ENCODE measurements around the gene SIK2.

SIK2 gene

DNA sequence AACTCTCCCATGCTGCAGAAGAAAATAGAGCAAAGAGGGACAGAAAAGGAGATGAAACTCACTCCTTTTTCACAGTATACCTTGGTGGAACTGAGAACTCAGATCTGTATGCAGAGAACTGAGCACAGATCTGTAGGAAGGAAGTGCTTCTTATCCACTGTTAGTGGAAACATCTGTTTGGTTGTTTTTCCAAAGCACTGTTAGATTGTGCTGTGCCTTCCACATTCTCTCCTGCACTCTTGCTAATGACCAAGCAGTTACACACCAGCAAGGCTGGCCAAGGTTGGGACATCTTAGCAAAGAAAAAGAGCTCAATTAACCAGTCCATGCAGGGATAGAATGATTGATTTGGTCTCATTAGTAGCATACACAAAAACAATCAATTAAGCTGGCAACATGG lies 20.1 kb upstream of the SIK2 start:
- no peak for DNase-seq (ENCODE audit: low read depth, low spot score)

DNA sequence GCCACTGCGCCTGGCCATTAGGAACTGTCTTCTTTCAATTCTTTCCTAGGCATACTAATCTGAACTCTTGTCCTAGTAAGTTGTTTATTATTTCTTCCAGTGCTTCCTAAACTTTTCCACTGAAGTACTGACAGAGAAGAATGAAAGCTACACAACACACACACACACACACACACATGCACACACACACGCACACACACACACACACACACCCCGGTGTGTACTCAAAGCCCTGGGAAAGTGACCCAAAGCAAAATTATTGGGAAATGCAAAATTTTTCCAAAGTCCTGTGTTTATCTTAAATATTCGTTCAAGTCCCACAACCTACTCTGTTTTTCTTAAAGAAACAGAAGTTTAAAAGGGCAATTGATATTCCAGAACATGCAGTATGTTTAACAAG lies 19.4 kb upstream of the SIK2 start:
- no peak for DNase-seq (ENCODE audit: low read depth, low spot score)

DNA sequence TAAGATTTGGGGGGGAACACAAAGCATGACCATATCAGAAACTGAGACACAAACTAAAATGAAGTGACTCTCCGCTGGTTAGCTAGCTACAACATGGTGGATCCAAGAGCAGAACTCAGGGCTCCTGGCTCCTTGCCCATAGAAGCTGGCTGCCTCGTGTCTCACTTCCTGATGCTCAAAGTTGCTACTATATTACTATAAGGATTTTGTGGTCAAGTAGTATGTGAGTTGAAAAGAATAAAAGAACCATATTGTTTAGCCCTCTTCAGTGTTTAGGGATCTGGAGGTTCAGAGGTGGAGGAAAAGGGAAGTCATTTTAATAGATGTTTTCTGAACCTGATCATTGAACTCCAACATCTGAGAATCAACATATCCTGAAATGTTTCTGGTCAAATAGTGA lies 16.9 kb upstream of the SIK2 start:
- no peak for DNase-seq (ENCODE audit: low read depth, low spot score)

DNA sequence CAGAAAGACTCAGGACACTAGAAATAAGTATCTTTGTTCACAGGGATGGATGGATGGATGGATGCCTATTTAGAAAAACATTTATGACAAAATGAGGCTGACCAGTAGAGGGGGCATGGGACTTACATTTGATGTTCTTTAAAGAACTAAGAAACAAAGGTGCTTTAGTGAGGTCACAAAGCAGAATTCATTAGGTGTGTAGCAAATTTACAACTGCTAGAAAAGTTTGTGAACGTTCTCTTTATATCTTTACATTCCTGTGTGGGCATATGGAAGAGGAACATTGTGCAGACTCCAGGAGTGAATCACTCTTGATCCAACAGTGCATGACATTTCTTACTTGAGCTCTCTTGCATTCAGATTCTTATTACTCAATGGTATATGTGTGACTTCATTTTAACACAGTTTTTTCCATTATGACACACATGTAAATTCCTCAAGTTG lies 15.8 kb upstream of the SIK2 start:
- no peak for DNase-seq (ENCODE audit: low read depth, low spot score)

DNA sequence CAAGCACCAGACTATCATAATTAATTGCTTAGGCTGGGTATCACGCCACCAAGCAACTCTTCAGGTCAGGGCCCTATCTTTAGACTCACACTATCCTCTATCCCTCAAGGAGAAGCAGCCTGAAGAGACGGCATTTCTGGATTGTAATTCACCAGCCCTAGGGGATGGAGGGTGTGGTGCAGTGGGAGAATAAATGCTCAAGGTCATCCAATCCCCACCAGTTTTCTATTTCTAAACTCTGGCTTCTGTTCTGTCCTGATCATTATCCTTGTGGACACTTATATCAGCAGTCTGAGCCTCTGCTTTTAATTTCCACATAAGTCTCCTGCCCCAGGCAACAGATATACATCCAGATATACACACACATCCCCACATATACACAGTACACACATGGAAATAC lies 13.1 kb upstream of the SIK2 start:
- no peak for DNase-seq (ENCODE audit: low read depth, low spot score)

DNA sequence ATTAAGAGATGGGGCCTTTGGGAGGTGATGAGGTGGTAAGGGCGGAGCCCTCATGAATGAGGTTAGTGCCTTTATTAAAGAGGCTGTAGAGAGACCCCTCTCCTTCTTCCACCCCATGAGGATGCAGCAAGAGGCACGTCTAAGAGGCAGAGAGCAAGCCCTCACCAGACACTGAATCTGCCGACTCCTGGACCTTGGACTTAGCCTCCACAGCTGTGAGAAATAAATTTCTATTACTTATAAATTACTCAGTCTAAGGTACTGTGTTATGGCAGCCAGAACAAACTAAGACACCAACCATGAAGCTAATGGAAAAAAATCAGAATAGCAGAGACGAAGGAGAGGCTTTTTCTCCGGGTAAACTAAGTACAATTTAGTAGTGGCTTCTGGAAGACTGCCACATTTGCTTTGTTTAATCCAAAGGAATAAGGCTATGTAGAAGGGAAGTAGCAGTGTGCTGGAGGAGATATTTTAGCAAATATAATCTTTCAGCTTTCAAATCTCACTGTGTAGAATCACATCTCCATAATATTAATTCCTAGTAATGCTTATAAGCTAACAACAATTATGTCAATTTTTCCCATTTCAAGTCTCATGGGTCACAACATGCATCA lies 12.3 kb upstream of the SIK2 start:
- no peak for DNase-seq (ENCODE audit: low read depth, low spot score)

DNA sequence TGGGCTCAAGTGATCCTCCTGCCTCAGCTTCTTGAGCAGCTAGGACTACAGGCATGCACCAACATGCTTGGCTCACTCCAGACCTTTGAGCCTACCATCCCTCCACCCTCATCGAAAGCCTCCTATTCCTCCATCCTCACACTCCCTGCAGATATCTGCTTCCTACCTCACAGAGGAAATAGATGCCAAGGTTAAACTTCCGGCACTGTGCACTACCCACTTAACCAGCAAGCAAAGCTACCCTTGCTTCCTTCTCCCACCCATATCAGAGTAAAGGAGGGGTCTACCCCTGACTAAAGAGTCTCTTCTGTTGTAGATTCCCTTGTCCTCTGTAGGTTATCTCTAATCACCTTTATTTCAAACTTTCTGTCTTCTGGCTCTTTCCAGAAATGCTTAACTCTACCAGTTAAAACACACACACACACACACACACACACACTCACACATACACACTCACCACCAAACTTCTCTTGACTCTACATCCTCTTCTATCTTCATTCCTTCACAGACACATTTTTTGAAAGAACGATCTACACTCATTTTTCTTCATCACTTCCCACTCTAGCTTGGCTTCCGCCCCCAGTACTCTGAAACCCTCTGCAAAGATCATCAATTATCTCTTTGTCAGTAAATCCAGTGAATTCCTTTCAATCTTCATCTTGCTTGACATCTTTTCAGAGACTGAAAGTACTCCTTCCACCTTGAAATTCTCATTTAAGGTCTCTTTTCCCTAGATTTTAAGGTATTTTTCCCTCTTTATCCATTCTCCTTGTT lies 10.9 kb upstream of the SIK2 start:
- no peak for DNase-seq (ENCODE audit: low read depth, low spot score)

DNA sequence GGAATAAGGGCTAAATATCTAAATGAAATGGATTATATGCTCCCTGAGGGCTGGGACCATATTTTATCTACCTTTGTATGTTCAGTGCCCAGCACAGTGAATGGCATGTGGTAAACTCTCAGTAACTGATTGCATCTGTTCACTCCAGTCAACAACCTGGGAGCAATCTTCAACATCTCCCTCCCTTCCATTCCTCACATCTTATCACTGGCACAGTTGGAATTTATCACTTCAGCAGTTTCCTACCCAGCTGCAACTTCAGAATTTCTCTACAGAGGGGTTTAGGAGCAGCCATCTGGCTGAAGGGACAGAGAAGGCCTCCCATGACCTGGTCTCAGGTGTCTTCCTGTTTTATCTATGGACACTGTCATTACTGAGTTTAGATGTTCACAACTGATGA lies 9.8 kb upstream of the SIK2 start:
- DNase-seq (ENCODE audit: low read depth, low spot score), result no peak

DNA sequence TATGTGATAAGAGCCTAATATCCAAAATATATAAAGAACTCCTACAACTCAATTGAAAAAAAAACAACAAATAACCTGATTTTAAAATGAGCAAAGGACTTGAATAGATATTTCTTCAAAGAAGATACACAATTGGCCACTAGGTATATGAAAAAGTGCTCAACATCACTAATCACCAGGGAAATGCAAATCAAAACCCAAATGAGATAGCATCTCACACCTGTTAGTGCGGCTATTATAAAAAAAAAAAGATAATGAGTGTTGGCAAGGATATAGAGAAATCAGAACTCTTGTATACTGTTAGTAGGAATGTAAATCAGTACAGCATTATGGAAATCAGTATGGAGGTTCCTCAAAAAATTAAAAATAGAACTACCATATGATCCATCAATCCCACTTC lies 5.9 kb upstream of the SIK2 start:
- no peak for DNase-seq (ENCODE audit: low read depth, low spot score)

DNA sequence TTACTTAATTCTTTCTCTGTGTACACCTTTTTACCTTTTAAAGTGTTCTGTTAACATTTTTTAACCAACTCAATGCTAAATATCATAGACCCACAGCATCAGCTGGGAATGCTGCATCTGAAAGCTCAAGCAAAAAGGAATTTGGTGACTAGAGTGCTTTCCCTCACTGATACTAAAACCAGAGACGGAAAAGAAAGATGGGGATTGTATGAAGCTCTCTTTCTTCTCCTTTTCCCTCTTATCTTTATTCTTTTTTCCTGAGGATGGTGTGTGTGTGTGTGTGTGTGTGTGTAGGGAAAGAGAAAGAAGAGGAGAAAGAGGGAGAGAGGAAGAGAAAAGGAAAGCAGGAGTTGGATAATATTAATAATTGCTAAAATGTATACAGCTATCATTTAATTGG lies 4.1 kb upstream of the SIK2 start:
- no peak for DNase-seq (ENCODE audit: low read depth, low spot score)

DNA sequence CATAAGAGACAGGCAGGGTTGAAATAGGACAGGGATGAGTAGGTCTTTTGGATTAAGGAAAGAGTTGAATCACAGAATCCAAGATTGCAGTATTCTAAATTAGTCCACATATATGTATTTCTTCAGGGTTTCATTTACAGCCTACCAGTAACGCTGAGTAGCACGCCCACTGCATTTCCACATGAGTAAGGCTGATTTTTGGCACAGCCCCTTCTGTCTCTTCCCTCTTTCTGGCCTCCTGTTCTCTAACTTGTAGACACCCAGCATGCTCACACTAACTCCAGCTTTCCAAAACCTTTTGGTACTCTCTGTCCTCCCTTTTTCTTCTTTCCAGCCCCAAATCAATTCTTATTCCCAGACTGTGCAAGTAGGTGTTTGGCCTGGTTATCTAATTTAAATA lies 3.7 kb upstream of the SIK2 start:
- no peak for DNase-seq (ENCODE audit: low read depth, low spot score)

DNA sequence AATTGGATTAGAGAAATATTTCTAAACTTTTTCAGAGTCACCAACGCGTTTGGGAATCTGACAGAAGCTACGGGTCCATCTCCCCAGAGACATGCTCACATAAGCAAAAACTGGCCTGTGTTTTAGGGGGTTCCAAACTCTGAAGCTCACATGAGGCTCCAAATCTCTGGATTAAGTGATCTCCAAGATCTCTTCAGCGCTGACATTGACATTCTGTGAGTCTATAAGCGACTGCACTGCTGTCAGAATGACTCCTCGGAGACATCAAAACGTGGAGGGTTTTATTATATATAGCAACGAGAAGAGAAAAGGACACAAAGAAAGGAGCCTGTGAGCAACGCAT lies 642 bp upstream of the SIK2 start:
- DNase-seq (ENCODE audit: low read depth, low spot score), result no peak

DNA sequence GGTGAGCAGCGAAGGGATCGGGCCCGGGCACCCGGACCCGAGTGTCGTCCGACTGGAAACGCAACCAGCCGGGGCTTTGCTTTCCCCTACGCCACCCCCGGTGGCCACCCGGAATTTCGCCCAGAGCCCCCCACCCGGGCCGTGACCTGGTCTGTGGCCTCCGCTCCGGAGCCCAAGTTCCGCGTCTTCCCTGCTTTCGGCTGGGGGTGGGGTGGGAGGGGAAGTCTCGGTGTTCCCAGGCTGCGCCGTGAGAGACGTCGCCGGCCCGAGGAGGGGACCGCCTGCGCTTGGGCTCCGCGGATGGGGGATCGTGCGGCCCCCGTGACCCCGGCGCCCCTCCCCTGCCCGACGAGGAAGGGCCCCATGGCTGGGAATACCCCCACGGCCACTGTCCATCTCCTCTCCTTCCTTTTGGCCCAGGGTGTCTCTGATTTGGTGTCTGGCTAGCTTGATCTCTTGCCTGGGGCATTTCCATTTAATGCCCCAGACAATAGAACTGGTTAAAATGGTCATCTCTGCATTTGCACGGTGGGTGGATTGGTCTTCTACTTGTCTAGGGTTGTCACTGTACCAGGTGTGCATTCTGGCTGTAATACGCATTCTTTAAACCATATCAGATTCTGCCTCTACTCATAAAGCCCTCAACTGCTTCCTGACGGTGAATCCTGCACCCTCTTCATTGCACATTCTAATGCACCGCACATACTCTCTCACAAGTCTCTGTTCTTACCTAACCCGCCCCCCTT lies 789 bp downstream of the SIK2 start:
- DNase-seq (ENCODE audit: low read depth, low spot score), result peak; percentile 62

DNA sequence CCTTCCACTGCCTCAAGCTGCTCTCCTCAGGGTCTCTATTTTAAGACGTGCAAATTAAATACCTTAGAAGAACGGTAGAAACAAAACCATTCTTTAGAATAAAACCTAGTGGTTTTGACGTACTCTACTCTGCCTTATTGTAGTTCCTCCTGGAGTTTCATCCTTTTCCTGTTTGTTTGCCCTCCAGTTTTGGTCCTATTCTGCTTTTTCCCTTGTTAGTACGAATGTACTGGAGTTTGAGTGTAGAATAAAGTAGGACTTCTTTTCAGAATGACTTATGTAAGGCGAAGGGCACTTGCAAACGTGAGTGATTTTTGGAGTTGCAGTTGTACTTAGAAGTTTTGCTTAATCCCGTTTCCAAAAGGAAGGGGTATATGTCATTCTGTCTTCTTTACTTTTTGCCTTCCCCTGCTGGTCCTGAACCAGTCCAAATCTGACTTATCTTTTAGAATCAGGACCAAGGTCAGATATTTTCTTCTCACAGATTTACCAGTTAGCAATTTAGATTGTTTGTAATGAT lies 1.4 kb downstream of the SIK2 start:
- DNase-seq (ENCODE audit: low read depth, low spot score), result no peak

DNA sequence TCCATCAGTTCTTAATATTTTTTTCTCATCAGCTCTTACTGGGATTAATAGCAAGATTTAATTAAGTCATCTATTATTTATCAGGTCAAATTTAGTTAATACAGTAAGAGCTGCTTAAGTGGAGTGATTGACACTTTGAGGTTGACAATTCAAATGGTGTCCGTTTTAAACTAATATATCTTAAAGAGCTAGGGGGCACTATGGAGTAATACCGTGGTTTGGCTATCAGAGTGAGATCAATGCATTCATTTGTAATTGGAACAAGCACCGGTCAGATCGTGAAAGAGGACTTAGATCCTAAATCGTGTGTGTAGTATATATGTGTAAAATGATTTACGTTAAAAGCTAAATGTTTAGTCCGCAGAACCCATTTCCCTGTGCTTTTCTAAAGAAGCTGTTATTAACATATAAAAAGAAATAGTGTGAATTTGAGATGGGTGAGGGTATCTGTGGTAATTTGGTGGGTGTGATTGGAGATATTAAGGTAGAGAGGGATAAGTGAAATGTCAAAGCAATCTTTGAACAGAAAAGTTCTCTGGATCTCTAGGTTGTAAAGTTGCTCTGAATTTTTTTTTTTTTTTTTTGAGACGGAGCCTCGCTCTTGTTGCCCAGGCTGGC lies 2.3 kb downstream of the SIK2 start:
- DNase-seq (ENCODE audit: low read depth, low spot score), result no peak

DNA sequence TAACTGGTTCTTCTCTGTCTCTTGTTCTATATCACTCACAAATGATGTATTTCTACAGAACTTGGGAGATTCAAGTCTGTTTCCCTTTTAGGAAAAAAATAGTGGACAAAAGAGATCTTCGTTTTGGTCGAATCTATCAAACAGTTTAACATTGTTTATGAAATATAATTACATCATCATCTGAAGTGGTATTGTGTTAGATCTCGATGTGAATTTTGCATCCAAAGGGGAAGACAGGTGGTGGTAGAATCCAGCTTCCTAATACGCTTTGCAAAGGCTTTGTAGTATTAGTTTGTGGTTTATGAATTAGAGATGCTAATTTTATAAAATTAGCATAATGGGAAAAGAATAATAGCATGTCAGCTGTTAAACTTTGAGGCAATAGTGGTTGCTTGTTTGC lies 3.4 kb downstream of the SIK2 start:
- no peak for DNase-seq (ENCODE audit: low read depth, low spot score)

DNA sequence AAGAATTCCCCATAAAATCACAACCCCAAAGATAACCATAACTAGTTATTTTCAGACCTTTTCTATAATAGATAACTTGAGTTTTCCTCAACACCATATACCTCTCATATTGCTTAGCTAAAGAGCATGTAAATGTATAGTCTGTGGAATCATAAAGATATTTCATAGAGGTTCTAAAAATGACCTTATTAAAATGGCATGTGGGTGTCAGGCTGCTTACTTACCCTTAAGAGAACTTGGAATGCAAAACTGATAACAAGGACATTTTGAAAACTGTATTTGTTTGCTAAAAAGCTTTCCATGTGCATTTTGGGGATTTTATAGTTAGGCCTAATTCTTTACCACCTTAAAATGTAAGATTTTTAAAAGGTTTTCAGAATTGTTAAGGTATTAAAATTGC lies 4.7 kb downstream of the SIK2 start:
- no peak for DNase-seq (ENCODE audit: low read depth, low spot score)

DNA sequence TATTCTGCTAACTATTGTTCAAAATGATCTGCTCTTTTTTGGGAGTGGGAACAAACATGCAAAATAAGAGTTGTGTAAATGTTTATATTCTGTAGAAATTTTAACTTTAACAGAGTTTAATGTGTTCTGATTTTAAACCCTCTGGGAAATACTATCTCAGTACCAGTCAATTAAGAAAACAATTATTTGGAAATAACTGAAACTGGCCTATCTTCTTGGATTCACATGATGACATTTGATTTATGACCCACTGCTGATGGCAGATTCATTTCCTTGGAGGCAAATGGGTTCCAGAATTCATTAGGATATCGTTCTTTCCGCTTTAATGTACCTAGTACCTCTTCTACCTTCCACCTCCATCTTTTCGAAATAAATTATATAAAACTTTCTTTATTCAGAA lies 5.5 kb downstream of the SIK2 start:
- no peak for DNase-seq (ENCODE audit: low read depth, low spot score)

DNA sequence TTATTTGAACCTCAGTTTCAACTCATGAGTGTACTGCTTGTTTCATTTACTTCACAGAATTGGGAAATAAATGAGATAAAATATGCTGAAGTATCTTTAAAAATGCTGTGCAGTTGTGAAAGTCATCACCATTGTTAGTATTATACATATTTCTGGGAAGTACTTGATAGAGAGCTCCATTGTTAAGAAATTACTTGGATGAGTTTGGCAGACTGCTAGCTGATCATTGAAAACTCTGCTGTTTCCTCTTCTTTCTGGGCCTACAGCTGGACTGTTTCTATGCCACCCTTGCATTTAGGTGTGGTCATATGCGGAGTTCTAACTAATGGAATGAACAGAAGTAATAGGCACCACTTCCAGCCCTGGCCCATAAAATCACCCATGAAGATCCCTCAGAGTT lies 10.0 kb downstream of the SIK2 start:
- no peak for DNase-seq (ENCODE audit: low read depth, low spot score)

DNA sequence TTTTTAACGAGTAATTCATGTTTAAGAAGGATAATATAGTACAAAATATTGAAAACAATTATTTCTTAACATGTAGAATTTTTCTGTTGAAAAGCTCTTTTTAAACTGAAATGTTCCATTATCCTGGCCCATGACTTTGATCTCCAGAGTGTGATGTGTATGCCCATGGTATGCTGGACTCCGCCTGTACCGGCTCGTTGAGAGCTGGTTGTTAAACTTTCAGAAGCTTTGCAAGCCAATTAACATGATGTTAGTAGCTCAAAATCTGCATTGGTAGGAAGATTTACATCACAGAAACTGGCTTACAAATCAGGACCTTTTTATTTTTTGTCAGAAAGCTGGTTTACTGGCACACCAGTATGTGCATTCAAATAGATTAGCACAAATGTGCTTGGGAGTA lies 15.0 kb downstream of the SIK2 start:
- DNase-seq (ENCODE audit: low read depth, low spot score), result no peak

DNA sequence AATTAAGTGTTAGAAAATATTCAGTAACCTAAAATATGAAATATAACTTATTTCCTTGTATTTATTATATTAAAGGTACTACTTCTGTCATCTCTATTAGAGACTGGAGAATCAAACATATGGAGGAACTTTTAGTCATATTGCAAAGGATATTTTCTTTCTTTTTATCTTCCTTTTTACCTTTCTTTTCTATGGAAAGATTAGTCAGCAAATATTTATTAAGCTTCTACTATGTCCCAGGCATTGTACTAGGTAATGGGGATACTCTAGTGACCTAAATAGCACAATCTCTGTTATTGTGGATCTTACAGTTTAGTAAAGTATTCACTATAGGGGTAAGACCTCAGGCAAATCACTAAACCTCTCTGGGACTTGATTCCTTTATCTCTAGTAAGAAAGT lies 18.3 kb downstream of the SIK2 start:
- DNase-seq (ENCODE audit: low read depth, low spot score), result no peak

DNA sequence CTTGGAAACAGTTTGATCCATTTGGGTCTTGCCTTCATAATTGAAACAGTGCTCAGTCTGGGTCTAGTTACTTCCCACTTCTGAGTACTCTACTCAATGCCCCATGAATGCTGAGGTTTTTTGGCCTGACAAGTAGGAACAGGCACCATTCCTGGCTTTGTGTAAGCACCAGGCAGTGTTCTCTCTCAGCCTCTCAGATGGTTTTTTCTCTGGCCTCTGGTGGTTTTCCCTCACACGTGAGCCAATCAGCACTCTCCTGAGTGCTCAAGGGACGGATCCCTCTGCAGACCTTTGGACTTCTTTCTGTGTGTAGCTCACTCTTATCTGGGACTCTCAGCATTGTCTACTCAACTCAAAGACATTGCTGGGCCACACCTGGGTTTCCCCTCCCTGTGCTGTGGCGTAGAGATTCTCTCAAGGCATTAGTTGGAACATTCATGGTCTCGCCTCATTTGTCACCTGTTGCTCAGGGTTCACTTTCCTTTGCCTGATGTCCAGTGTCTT lies 21.3 kb downstream of the SIK2 start:
- no peak for DNase-seq (ENCODE audit: low read depth, low spot score)

Data from ELF-1 (cell line).